ENCODE data around the gene PXN.
A peak's percentile ranks its signal among the peaks of the same experiment; 100 is the strongest.

PXN gene

DNA sequence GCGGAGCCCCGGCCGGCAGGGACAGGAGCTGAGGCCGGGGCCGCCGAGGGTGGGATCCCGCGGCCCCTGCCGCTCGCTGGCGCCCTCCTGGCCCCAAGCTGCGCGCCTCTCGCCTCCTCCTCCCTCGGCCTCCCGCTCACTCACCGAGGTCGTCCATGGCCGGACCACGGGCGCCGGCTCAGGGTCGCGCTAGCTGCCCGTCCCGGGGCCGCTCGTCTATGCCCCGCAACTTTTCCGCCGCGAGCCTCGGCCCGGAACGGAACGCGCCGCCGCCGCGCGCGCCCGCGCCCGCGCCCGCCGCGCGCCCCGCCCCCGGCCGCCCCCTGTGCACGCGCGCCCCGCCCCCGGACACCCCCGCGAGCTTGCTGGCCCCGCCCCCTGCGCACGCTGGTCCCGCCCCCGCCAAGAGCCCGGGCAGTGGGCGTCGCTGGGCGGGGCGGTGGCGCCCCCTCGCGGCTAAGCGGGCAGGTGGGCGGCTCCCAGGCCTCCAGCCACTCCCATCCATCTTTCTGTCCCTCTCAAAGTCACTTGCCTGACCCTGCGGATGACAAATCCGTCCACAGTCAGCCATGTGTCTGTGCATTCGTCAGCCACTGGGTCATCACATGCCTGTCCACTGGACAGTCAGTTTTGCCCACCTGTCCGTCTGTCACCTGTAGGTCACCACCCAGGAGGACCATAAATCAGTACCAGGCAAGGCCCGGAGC is at the start of gene PXN:
PXN (minus strand) TSS at position 258 of the 707 bp plus-strand sequence; CDS start at position 157, 101 bp downstream.
- CTCF ChIA-PET, result interaction anchor here (0.5 to 30.5 kb wide), 11 partner anchors 13 to 170 kb away, joined by 3 to 773 read pairs (median 6); partner anchors contain the start of genes RNU4-2 and RPLP0
- H3K27me3 Mint-ChIP-seq, result peaks cover 5% of the 10 kb centered on the region
- peak within 1 kb of the TSS; percentile 86 for H3K27ac Mint-ChIP-seq
- peaks cover 41% of the 10 kb centered on the region for H3K4me1 Mint-ChIP-seq
- H3K4me3 Mint-ChIP-seq, result peak within 1 kb of the TSS; percentile 99
- H3K9me3 Mint-ChIP-seq, result no peaks in the 10 kb centered on the region
- H3K36me3 Mint-ChIP-seq, result peaks cover 30% of the 10 kb centered on the region
- DNase-seq, result peak; percentile 90

DNA sequence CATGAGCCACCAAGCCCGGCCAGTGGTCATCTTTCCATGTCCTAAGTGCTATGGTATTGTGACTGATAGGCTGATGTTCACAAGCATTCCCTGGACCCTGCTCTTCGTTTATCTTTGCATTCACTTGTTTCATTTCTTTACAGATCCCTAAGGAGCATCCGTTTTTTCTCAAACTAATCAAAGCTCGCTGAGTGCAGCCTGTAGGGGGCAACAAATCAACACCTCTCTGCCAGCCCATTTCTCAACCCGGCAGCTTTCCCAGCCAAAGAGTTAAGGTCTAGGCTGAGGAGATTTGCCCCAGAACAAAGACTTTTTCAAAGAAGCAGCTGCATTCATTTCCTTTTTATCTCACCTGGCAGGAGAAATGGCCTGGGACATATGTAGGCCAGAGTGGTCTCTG is 48.7 kb upstream of the PXN start:
- CTCF ChIA-PET, result interaction anchor here (0.6 to 0.8 kb wide), 2 partner anchors 8 to 11 kb away, joined by 3 to 4 read pairs; no protein-coding TSS in a partner anchor
- H3K4me3 Mint-ChIP-seq, result no peak overlapping the region
- H3K9me3 Mint-ChIP-seq, result peaks cover 2% of the 10 kb centered on the region
- H3K4me1 Mint-ChIP-seq, result peaks cover 15% of the 10 kb centered on the region
- no peak for DNase-seq
- H3K36me3 Mint-ChIP-seq, result no peaks in the 10 kb centered on the region
- H3K27ac Mint-ChIP-seq, result no peak overlapping the region
- peaks cover 4% of the 10 kb centered on the region for H3K27me3 Mint-ChIP-seq

DNA sequence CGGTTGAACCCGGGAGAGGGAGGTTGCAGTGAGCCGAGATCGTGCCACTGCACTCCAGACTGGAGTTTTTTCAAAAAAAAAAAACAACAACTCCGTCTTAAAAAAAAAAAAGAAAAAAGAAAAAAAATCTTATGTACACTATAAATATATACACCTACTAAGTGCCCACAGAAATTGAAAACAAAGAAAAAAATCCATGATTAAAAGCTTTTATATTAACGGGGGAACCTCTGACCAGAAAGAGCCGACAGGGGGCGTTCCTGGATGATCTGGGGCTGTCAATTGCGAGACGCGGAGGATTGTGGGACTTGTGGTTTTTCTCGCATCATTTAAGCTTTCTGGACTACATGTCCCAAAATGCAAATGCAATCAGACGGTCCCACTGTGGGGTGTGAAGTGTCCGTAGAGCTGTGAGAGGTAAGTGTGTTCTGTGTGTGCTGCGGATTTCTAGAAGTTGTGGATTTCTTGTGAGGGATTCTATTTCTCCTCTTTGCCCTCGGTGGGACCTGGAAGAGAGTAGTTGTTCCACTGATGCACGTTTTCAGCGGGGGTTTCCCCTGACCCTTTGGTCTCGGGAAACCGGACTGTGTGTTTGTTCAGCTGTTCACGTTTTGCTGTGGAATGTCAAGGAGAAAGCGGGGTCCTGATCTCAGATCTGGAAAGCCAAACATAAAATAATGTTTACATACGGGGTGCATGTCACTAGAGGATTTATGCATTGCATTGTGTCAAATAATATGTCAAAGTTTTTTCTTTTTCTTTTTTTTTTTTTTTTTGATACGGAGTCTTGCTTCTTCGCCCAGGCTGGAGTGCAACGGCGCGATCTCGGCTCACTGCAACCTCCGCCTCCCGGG is 36.7 kb upstream of the PXN start, which contains the start of gene SIRT4:
SIRT4 (plus strand) TSS at position 360 of the 854 bp plus-strand sequence. CDS start 1,241 bp downstream, outside the sequence.
- Mint-ChIP-seq H3K27me3 (no peaks in the 10 kb centered on the region), H3K4me1 (peaks cover 11% of the 10 kb centered on the region), H3K36me3 (no peaks in the 10 kb centered on the region), H3K27ac (peak within 1 kb of the TSS; percentile 64), H3K9me3 (no peaks in the 10 kb centered on the region), H3K4me3 (peak within 1 kb of the TSS; percentile 81)
- CTCF ChIA-PET, result interaction anchor here (0.5 to 3.0 kb wide), 11 partner anchors 10 to 258 kb away, joined by 3 to 30 read pairs (median 3); partner anchors contain the start of genes RNU4-1 and RNU4-2
- DNase-seq, result peak; percentile 95

DNA sequence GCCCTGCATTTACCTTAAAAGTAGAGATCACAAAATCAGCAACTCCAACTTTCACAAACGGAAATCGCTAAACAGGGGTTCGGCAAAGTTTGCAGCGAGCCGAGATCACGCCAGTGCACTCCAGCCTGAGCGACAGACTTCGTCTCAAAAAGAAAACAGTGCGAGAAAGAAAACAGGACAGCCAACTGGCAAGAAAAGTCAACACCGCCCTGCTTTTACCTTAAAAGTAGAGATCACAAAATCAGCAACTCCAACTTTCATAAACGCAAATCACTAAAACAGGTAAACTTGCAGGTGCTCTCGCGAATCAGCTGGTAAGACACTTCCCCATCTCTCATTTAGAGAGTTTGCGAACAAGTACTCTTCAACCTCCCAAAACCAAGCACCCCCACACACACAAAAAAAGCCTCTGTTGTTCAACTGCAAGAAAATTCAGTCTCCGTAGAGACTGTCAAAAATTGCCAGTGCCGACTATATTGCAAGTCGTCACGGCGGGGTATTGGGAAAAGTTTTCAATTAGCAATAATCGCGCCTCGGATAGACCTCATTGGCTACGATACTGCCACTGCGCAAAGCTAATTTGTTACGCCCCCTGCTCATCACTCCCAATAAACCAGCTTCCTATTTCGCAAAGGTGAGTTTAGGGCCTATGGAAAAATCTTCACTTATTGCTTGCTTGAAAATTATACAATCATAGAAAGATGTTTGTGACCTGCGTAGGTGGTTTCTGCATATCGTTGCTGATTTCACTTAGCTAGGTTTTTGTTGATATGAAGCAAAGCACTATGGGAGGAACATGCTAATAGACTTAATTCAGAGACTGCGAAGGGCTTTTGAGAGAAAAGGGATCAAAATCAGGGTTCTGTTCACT is 27.4 kb upstream of the PXN start, which contains the start of gene RNU4-1:
RNU4-1 (minus strand) TSS at position 577 of the 871 bp plus-strand sequence.
- Mint-ChIP-seq H3K9me3 (no peaks in the 10 kb centered on the region), H3K27ac (no peak within 1 kb of the TSS), H3K36me3 (no peaks in the 10 kb centered on the region), H3K27me3 (peaks cover 30% of the 10 kb centered on the region), H3K4me3 (no peak within 1 kb of the TSS), H3K4me1 (peaks cover 13% of the 10 kb centered on the region)
- CTCF ChIA-PET, result interaction anchor here (0.5 to 3.4 kb wide), 6 partner anchors 10 to 1184 kb away, joined by 3 to 30 read pairs (median 3); partner anchors contain the start of gene SIRT4
- DNase-seq, result peak; percentile 81

DNA sequence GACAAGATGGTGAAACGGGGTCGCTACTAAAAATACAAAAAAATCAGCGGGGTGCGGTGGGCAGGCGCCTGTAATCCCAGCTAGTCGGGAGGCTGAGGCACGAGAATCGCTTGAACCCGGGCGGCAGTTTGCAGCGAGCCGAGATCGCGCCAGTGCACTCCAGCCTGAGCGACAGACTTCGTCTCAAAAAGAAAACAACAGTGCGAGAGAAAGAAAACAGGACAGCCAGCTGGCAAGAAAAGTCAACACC is 26.8 kb upstream of the PXN start:
- Mint-ChIP-seq H3K4me3 (no peak overlapping the region), H3K4me1 (peaks cover 13% of the 10 kb centered on the region), H3K27me3 (peaks cover 33% of the 10 kb centered on the region), H3K27ac (no peak overlapping the region), H3K36me3 (no peaks in the 10 kb centered on the region), H3K9me3 (no peaks in the 10 kb centered on the region)
- no peak for DNase-seq
- CTCF ChIA-PET, result interaction anchor here (0.5 to 3.4 kb wide), 5 partner anchors 10 to 1185 kb away, joined by 3 to 30 read pairs (median 4); partner anchors contain the start of gene SIRT4

DNA sequence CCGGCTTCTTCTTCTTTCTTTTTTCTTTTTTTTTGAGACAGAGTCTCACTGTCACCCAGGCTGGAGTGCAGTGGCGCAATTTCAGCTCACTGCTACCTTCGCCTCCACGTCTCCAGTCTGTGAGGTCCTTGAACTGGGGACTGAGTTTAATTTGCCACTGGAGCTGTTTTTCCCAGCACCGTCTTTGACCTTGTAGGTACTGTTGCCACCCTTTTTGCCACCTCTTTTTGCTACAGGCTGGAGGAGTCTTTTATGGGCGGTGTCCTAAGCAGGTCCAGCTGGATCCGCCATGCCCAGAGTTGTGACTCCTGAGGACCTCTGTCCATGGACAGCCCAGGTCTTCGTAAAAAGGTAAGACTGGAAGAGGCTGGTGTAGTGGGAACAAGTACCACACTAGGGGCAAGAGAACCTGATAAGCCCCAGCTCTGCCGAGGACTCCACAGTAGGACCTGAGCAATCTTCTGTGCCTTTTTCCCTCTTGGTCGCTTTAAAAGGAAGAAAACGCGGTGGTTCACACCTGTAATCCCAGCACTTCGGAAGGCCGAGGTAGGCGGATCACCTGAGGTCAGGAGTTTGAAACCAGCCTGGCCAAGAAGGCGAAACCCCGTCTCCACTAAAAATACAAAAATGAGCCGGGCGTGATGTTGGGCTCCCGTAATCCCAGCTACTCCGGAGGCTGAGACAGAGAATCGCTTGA is 25.2 kb upstream of the PXN start:
- peaks cover 47% of the 10 kb centered on the region for H3K27me3 Mint-ChIP-seq
- no peaks in the 10 kb centered on the region for H3K9me3 Mint-ChIP-seq
- peak overlapping the region; percentile 9 for H3K4me3 Mint-ChIP-seq
- DNase-seq, result no peak
- H3K36me3 Mint-ChIP-seq, result no peaks in the 10 kb centered on the region
- H3K4me1 Mint-ChIP-seq, result peaks cover 13% of the 10 kb centered on the region
- CTCF ChIA-PET, result interaction anchor here (0.8 to 3.4 kb wide), 9 partner anchors 10 to 90 kb away, joined by 3 to 31 read pairs (median 4); partner anchors contain the start of genes PXN, RPLP0 and SIRT4
- H3K27ac Mint-ChIP-seq, result no peak overlapping the region

DNA sequence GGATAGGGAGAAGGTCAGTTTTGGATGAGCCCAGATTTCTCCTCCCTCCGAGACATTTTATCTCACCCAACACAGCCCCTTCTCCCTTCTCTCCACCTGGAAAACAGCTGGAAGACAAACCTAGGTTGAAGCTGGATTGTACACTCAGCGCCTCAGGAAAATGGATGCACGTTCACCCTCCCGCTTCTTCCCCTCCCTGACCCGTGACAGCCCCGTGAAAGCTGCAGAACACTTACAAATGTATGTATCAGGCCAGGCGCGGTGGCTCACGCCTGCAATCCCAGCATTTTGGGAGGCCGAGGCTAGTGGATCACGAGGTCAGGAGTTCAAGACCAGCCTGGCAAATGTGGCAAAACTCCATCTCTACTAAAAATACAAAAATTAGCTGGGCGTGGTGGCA is 22.0 kb upstream of the PXN start:
- Mint-ChIP-seq H3K27ac (no peak overlapping the region), H3K36me3 (no peaks in the 10 kb centered on the region), H3K9me3 (no peaks in the 10 kb centered on the region), H3K4me1 (peaks cover 17% of the 10 kb centered on the region), H3K27me3 (peaks cover 66% of the 10 kb centered on the region), H3K4me3 (no peak overlapping the region)
- DNase-seq, result no peak
- CTCF ChIA-PET, result interaction anchor here (1.0 to 1.5 kb wide), 2 partner anchors 59 to 60 kb away, joined by 3 to 6 read pairs; no protein-coding TSS in a partner anchor

DNA sequence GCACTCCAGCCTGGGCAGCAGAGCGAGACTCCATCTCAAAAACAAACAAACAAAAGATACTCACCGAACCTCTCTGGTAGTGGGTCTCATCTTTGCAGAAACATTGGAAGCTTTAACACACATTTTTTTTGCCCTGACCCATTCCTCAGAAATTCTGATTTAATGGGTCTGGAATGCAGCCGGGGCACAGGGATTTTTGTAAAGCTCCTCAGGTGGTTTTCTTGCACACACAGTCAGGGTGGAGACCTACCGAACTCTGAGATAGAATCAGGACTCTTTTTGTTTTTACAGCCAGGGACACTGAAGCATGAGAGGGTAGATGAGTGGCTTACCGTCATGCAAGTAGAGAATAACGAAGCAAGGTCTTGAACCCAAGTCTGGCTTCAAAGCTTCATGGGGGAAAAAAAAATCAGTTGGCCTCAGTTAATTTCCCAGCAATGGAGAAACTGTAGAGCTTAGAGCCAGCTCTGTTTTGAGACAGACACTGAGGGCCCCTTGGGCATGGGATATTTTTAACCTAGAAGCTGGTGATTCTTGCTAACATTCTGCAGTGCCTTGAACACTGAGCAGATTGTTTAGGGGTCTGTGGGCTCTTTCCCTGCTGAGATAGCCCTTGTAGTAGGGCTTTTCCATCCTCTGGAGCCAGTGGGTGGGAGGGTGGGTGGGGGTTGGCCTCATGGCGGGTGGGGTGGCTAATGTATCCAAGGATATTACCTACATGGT is 21.4 kb upstream of the PXN start:
- H3K4me1 Mint-ChIP-seq, result peaks cover 20% of the 10 kb centered on the region

DNA sequence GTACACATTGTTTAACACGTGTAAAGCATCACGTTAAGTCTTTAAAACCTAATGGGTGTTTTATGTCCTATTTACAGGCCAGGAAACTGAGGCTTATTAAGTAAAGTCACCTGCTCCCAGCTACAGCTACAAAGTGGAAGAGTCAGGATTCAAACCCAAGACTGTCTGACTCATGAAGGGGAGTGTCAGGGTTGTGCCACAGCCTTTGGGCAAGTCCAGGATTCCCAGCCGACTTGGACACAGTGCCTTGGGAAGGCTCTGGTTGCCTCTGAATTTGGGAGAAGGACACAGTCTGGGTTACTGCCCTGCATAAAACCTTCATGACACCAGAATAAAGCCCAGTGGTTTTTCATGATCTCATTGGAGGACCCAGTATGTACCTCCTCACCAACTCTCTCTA is 18.9 kb upstream of the PXN start:
- Mint-ChIP-seq H3K36me3 (no peaks in the 10 kb centered on the region), H3K27me3 (peaks cover 56% of the 10 kb centered on the region), H3K9me3 (no peaks in the 10 kb centered on the region), H3K4me3 (no peak overlapping the region), H3K4me1 (peaks cover 7% of the 10 kb centered on the region), H3K27ac (no peak overlapping the region)
- CTCF ChIA-PET, result no interaction called here
- DNase-seq, result no peak

More for the DNA sequence above, 21.4 kb upstream of the PXN start:
- Mint-ChIP-seq H3K27ac (no peak overlapping the region), H3K36me3 (no peaks in the 10 kb centered on the region), H3K27me3 (peaks cover 72% of the 10 kb centered on the region), H3K9me3 (no peaks in the 10 kb centered on the region), H3K4me3 (no peak overlapping the region)
- CTCF ChIA-PET, result interaction anchor here (1.0 to 1.5 kb wide), 2 partner anchors 59 to 60 kb away, joined by 3 to 6 read pairs; no protein-coding TSS in a partner anchor
- DNase-seq, result no peak

DNA sequence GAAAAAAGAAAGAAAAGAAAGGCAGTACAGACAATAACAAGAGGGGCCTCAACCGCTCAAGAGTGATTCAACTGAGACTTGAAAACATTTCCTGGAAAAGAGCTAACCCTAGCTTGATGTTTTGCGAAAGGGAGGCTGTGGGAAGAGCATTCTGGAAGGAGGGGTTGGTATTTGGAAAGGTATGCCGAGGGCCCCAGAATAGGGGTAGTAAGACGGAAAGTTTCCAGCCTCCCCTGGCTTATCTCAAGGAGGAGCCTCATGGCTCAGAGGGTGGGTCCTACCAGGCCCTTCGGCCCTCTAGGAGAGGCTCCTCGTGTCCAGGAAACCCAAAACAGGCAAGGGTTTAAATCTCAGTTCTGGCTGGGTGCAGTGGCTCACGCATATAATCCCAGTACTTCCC is 17.8 kb upstream of the PXN start:
- H3K36me3 Mint-ChIP-seq, result no peaks in the 10 kb centered on the region
- CTCF ChIA-PET, result no interaction called here
- H3K27ac Mint-ChIP-seq, result no peak overlapping the region
- H3K9me3 Mint-ChIP-seq, result peaks cover 2% of the 10 kb centered on the region
- peaks cover 7% of the 10 kb centered on the region for H3K4me1 Mint-ChIP-seq
- H3K27me3 Mint-ChIP-seq, result peaks cover 51% of the 10 kb centered on the region
- no peak for DNase-seq
- no peak overlapping the region for H3K4me3 Mint-ChIP-seq

DNA sequence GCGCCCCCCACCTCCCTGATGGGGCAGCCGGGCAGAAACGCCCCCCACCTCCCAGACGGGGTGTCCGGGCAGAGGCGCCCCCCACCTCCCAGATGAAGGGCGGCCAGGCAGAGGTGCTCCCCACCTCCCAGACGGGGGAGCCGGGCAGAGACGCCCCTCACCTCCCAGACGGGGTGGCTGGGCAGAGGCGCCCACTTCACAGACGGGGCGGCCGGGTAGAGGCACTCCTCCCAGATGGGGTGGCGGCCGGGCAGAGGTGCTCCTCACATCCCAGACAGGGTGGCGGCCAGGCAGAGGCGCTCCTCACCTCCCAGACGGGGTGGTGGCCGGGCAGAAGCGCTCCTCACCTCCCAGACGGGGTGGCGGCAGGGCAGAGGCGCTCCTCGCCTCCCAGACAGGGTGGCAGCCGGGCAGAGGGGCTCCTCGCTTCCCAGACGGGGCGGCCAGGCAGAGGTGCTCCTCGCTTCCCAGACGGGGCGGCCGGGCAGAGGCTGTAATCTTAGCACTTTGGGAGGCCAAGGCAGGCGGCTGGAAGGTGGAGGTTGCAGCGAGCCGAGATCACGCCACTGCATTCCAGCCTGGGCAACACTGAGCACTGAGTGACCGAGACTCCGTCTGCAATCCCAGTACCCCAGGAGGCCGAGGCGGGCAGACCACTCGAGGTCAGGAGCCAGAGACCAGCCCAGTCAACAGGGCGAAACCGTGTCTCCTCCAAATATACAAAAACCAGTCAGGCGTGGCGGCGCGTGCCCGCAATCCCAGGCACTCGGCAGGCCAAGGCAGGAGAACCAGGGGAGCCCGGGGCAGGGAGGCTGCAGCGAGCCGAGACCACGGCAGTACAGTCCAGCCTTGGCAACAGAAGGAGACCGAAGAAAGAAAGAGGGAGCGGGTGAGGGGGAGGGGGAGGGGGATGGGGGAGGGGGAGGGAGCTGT is 12.9 kb upstream of the PXN start:
- Mint-ChIP-seq H3K4me3 (no peak overlapping the region), H3K9me3 (peaks cover 2% of the 10 kb centered on the region), H3K27me3 (peaks cover 31% of the 10 kb centered on the region), H3K36me3 (no peaks in the 10 kb centered on the region), H3K4me1 (peaks cover 7% of the 10 kb centered on the region), H3K27ac (no peak overlapping the region)
- CTCF ChIA-PET, result interaction anchor here (1.0 kb wide), 1 partner anchor 13 kb away, joined by 3 read pairs; the partner anchor contains the start of gene RNU4-2
- no peak for DNase-seq

DNA sequence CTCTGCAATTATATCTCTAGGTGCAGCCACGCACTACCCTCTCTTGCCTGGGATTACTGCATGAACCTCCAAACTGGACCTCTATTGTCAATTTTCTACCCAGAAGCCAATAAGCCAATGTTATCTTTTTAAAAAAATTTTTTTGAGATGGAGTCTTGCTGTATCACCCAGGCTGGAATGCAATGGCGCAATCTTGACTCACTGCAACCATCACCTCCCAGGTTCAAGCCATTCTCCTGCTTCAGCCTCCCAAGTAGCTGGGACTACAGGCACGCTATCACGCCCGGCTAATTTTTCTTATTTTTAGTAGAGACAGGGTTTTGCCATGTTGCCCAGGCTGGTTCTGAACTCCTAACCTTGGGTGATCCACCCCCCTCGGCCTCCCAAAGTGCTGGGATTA is 11.2 kb upstream of the PXN start:
- peaks cover 21% of the 10 kb centered on the region for H3K27me3 Mint-ChIP-seq
- no peaks in the 10 kb centered on the region for H3K4me1 Mint-ChIP-seq
- no peaks in the 10 kb centered on the region for H3K36me3 Mint-ChIP-seq
- CTCF ChIA-PET, result no interaction called here
- H3K9me3 Mint-ChIP-seq, result peaks cover 2% of the 10 kb centered on the region
- DNase-seq, result no peak
- no peak overlapping the region for H3K4me3 Mint-ChIP-seq
- no peak overlapping the region for H3K27ac Mint-ChIP-seq

Data from activated naive CD4-positive, alpha-beta T cell treated with anti-CD3 and anti-CD28 coated beads, Interleukin-2, amount 10 ng/mL, durations not matched to agents 7 days and 5 days (primary cell).